ENCODE data around the gene TMEM238.
"Not testable (repeated sequence)": the region's sequence is repeated elsewhere in the genome, so short reads cannot be mapped to it uniquely, and the experiment has no call there.

TMEM238 gene

GRCh38 chr19:55384131-55384919 is at the start of gene TMEM238:
Gene TMEM238 (minus strand): TSS chr19:55384292. CDS start chr19:55384259, 33 bp downstream.
- no peak for DNase-seq (ENCODE audit: low read depth in 2 of 2)

- no peak for DNase-seq (ENCODE audit: low read depth in 2 of 2)
These were observed 49.2 kb upstream of the TMEM238 start for GRCh38 chr19:55433292-55433691.

GRCh38 chr19:55432241-55432959 is 48.3 kb upstream of the TMEM238 start:
- no peak for DNase-seq (ENCODE audit: low read depth in 2 of 2)

GRCh38 chr19:55431183-55431582 is 47.1 kb upstream of the TMEM238 start:
- DNase-seq (ENCODE audit: low read depth in 2 of 2), result no peak

- no peak for DNase-seq (ENCODE audit: low read depth in 2 of 2)
These were observed 42.0 kb upstream of the TMEM238 start for GRCh38 chr19:55426042-55426441.

- no peak for DNase-seq (ENCODE audit: low read depth in 2 of 2)
These were observed 40.4 kb upstream of the TMEM238 start for GRCh38 chr19:55424518-55424917.

- DNase-seq (ENCODE audit: low read depth in 2 of 2), result no peak
These were observed 39.3 kb upstream of the TMEM238 start for GRCh38 chr19:55423225-55424005.

- DNase-seq (ENCODE audit: low read depth in 2 of 2), result not testable (repeated sequence)
These were observed 37.2 kb upstream of the TMEM238 start for GRCh38 chr19:55421281-55421680.

GRCh38 chr19:55419624-55420236 is 35.6 kb upstream of the TMEM238 start:
- no peak for DNase-seq (ENCODE audit: low read depth in 2 of 2)

- no peak for DNase-seq (ENCODE audit: low read depth in 2 of 2)
These were observed 35.0 kb upstream of the TMEM238 start for GRCh38 chr19:55419103-55419502.

GRCh38 chr19:55418185-55418584 is 34.1 kb upstream of the TMEM238 start:
- DNase-seq (ENCODE audit: low read depth in 2 of 2), result no peak

- DNase-seq (ENCODE audit: low read depth in 2 of 2), result no peak
These were observed 26.1 kb upstream of the TMEM238 start for GRCh38 chr19:55410168-55410567.

GRCh38 chr19:55409179-55409578 is 25.1 kb upstream of the TMEM238 start:
- DNase-seq (ENCODE audit: low read depth in 2 of 2), result not testable (repeated sequence)

- no peak for DNase-seq (ENCODE audit: low read depth in 2 of 2)
These were observed 24.4 kb upstream of the TMEM238 start for GRCh38 chr19:55408533-55408872.

GRCh38 chr19:55407800-55408532 is 23.9 kb upstream of the TMEM238 start:
- DNase-seq (ENCODE audit: low read depth in 2 of 2), result peak; percentile 96

- not testable (repeated sequence) for DNase-seq (ENCODE audit: low read depth in 2 of 2)
These were observed 23.4 kb upstream of the TMEM238 start, which contains the start of gene UBE2S for GRCh38 chr19:55407550-55407799. Gene UBE2S (minus strand): TSS chr19:55407788. CDS start chr19:55407589, 199 bp downstream.

- DNase-seq (ENCODE audit: low read depth in 2 of 2), result no peak
These were observed 22.9 kb upstream of the TMEM238 start for GRCh38 chr19:55406826-55407549.

GRCh38 chr19:55406091-55406825 is 22.2 kb upstream of the TMEM238 start:
- no peak for DNase-seq (ENCODE audit: low read depth in 2 of 2)

GRCh38 chr19:55405638-55406037 is 21.5 kb upstream of the TMEM238 start:
- DNase-seq (ENCODE audit: low read depth in 2 of 2), result no peak

GRCh38 chr19:55402509-55402908 is 18.4 kb upstream of the TMEM238 start:
- DNase-seq (ENCODE audit: low read depth in 2 of 2), result no peak
